PC-3 (cell line): ENCODE measurements around the gene IQSEC3.

Source experiments
- CTCF ChIP-seq: fragments of 300-600 bp; sonication (generic); conservative IDR thresholded peaks from 2 replicates; pipeline ENCODE4 v1.5.1; 2017; ENCODE audit warnings: antibody characterized with exemption, low read depth, mild to moderate bottlenecking, low read length
- EZH2phosphoT487 ChIP-seq: fragments of 300-600 bp; sonication (generic); IDR thresholded peaks from 2 replicates; pipeline ENCODE4 v1.6.1; 2018; ENCODE audit warnings: mild to moderate bottlenecking, antibody characterized with exemption, low read length, borderline replicate concordance

- no peak for TF ChIP-seq EZH2phosphoT487
- TF ChIP-seq CTCF: no peak
Observed at GRCh38 chr12:109872-110271, 43.3 kb downstream of the IQSEC3 start.
